ENCODE results near the gene OR9G4. TPM values are rescaled to one million over a fixed set of nuclear protein-coding genes. Genes with fewer than 3 reads are reported as not detected.

Gene OR9G4
- total RNA-seq, 1 donor from 2014 or later: not detected

Small RNA genes lying within 50 kb of the gene (small RNA-seq; reads per million reads assigned to genes)
- gene AP001803.1 (not detected), gene MIR6128 (not detected)

Other genes starting within 250 kb of the OR9G4 start
- not detected for gene OR5M11, start 205.4 kb downstream of the OR9G4 start, total RNA-seq
- gene OR5M10, start 171.0 kb downstream of the OR9G4 start, total RNA-seq: not detected
- gene OR5M1, start 133.8 kb downstream of the OR9G4 start, total RNA-seq: not detected
- not detected for gene OR5AP2, start 106.3 kb downstream of the OR9G4 start, total RNA-seq
- not detected for gene OR5AR1, start 85.0 kb downstream of the OR9G4 start, total RNA-seq
- gene OR9G1, start 49.6 kb downstream of the OR9G4 start, total RNA-seq: not detected
- not detected for gene OR5AK2, start 240.2 kb upstream of the OR9G4 start, total RNA-seq